NK-92 (cell line): ENCODE results near the gene THAP4.
"Not testable (repeated sequence)": the region's sequence is repeated elsewhere in the genome, so short reads cannot be mapped to it uniquely, and the experiment has no call there.

Source experiments
- DNase-seq: peaks from one replicate; lab custom pipeline; 2025; ENCODE audit not compliant: unreplicated experiment; lab: John Stamatoyannopoulos, UW

The THAP4 gene

GRCh38 chr2:241589863-241590262 is 47.1 kb downstream of the THAP4 start:
- DNase-seq: not testable (repeated sequence)

GRCh38 chr2:241586564-241587264 is 50.2 kb downstream of the THAP4 start:
- DNase-seq: no peak

- DNase-seq: no peak
These were observed 52.5 kb downstream of the THAP4 start for GRCh38 chr2:241584436-241584835.

- DNase-seq: no peak
These were observed 54.2 kb downstream of the THAP4 start for GRCh38 chr2:241582806-241583205.

GRCh38 chr2:241582328-241582727 is 54.6 kb downstream of the THAP4 start:
- no peak for DNase-seq

- DNase-seq: no peak
These were observed 57.7 kb downstream of the THAP4 start for GRCh38 chr2:241579281-241579680.

GRCh38 chr2:241577413-241578122 is 59.4 kb downstream of the THAP4 start:
- DNase-seq: no peak

- DNase-seq: no peak
These were observed 60.7 kb downstream of the THAP4 start for GRCh38 chr2:241576293-241576654.

GRCh38 chr2:241575624-241576292 is 61.2 kb downstream of the THAP4 start:
- no peak for DNase-seq

GRCh38 chr2:241574911-241575623 is 61.9 kb downstream of the THAP4 start:
- DNase-seq: no peak

GRCh38 chr2:241573741-241574140 is 63.2 kb downstream of the THAP4 start:
- DNase-seq: no peak

GRCh38 chr2:241572915-241573651 is 63.9 kb downstream of the THAP4 start:
- DNase-seq: not testable (repeated sequence)

- no peak for DNase-seq
These were observed 64.9 kb downstream of the THAP4 start for GRCh38 chr2:241571821-241572620.

GRCh38 chr2:241570961-241571581 is 65.9 kb downstream of the THAP4 start:
- no peak for DNase-seq

- DNase-seq: no peak
These were observed 67.1 kb downstream of the THAP4 start for GRCh38 chr2:241569831-241570281.

GRCh38 chr2:241568726-241569125 is 68.2 kb downstream of the THAP4 start:
- no peak for DNase-seq

GRCh38 chr2:241567776-241568175 is 69.2 kb downstream of the THAP4 start:
- DNase-seq: no peak

- DNase-seq: not testable (repeated sequence)
These were observed 69.7 kb downstream of the THAP4 start for GRCh38 chr2:241567266-241567665.

- no peak for DNase-seq
These were observed 70.5 kb downstream of the THAP4 start for GRCh38 chr2:241566468-241566867.
